ENCODE results near the gene HPSE. TPM values are rescaled to one million over a fixed set of nuclear protein-coding genes. Genes with fewer than 3 reads are reported as not detected.

HPSE gene
- total RNA-seq, 3 donors from 2014 or later: 6.9 to 17.2 (median 14.0) TPM

DNA sequence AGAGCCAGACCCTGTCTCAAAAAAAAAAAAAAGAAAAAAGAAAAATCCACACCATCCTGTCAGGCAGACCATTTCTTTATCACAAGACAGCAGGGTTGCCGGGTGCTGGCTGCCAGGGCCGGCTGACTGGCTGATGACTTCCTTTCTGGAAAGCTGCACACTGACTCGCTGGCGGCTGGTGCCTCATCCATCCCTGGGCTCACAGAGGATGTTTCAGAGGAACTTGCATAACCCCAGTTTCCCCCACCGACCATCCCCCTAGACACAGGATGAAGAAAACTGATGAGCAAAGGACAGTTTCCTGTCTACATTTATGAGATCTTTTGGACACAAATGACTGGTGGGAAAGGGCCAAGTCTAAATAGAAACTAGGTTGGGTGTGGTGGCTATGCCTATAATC, 14.1 kb downstream of the HPSE start:
- DNase-seq (peak; percentile 23 to 69 (median 36)), ATAC-seq (peak; percentile 57)
- intact Hi-C loops (cut with DNase I, micrococcal nuclease): no loop called here

DNA sequence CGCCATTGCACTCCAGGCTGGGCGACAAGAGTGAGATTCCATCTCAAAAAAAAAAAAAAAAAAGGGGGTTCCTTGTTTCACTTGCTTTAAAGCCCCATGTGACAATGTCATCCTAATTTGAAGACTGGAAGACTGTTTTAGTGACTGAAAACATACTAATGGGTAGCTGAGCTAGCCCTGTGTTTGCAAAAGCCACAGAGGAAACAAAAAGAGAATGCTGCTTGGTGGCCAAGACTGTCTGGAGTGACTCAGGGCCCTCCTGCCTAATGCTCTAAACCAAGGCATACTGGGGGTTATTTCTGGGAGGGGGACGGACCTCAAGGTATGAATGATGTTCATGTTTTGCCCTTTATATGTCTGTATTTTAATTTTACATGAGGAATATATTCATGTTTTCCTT, 16.0 kb downstream of the HPSE start:
- TF ChIP-seq, protein P1, sequence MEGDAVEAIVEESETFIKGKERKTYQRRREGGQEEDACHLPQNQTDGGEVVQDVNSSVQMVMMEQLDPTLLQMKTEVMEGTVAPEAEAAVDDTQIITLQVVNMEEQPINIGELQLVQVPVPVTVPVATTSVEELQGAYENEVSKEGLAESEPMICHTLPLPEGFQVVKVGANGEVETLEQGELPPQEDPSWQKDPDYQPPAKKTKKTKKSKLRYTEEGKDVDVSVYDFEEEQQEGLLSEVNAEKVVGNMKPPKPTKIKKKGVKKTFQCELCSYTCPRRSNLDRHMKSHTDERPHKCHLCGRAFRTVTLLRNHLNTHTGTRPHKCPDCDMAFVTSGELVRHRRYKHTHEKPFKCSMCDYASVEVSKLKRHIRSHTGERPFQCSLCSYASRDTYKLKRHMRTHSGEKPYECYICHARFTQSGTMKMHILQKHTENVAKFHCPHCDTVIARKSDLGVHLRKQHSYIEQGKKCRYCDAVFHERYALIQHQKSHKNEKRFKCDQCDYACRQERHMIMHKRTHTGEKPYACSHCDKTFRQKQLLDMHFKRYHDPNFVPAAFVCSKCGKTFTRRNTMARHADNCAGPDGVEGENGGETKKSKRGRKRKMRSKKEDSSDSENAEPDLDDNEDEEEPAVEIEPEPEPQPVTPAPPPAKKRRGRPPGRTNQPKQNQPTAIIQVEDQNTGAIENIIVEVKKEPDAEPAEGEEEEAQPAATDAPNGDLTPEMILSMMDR (IDR thresholded peaks at IDR 0.05): no peak
- intact Hi-C loops (cut with DNase I, micrococcal nuclease): no loop called here
- Histone ChIP-seq H3K4me3 (no peak overlapping the region), H3K4me1 (ENCODE audit: low read depth) (no peaks in the 10 kb centered on the region), H3K9me3 (no peaks in the 10 kb centered on the region), H3K36me3 (ENCODE audit: low read depth) (no peaks in the 10 kb centered on the region)
- no peak for ATAC-seq
- no peak for DNase-seq

More for the DNA sequence above, 14.1 kb downstream of the HPSE start:
- H3K36me3 ChIP-seq (ENCODE audit: low read depth): no peaks in the 10 kb centered on the region
- no peaks in the 10 kb centered on the region for H3K9me3 ChIP-seq
- H3K4me1 ChIP-seq (ENCODE audit: low read depth): no peaks in the 10 kb centered on the region
- no peak overlapping the region for H3K4me3 ChIP-seq
- TF ChIP-seq, protein P1 (IDR thresholded peaks at IDR 0.05): no peak

DNA sequence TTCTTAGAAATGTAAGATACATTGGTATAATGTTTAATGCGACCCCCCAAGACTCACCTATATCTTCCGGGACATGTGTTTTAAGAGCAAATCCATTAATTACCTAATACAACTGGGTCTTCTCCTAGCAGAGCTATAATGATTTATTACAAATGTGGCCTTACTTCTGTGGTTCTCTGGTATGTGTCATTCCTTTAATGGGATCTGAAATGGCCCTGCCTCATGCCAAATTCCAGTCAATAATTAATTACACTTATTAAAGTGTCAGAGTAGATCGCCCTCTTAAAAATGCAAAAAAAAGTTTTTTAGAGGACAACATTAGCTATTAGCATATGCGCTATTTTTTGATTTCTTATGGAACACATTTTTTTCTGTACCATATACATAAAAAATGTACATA, 17.0 kb downstream of the HPSE start:
- ATAC-seq: no peak
- intact Hi-C loops (cut with DNase I, micrococcal nuclease): no loop called here
- H3K4me3 ChIP-seq: no peak overlapping the region

DNA sequence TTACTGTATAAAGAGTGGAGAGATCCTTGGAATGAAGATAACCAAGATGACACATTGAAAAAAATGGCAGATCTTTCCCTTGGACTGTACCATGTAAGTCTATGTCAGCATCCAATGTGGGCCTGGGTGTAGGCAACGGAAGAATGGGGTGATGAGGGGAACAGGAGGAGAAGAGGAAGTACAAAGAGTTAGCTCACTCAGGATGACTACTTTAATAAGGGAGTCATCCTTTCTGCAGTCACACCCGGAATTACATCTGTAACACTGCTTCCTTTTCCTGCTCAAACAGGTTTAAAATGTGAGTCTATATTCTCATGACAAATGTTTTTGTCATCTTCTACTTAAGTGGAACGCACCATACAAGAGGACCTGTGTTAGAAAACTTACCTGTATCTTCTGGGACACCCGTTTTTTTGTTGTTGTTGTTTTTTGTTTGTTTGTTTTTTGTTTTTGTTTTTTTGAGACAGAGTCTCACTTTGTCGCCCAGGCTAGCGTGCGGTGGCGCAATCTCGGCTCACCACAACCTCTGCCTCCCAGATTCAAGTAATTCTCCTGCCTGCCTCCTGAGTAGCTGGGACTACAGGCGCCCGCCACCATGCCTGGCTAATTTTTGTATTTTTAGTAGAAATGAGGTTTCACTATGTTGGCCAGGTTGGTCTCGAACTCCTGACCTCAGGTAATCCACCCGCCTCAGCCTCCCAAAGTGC, 18.0 kb downstream of the HPSE start:
- peak; percentile 87 for ATAC-seq
- H3K9me3 ChIP-seq: no peaks in the 10 kb centered on the region
- H3K36me3 ChIP-seq (ENCODE audit: low read depth): no peaks in the 10 kb centered on the region
- TF ChIP-seq, protein P1 (IDR thresholded peaks at IDR 0.05): no peak
- no peak overlapping the region for H3K4me3 ChIP-seq
- H3K4me1 ChIP-seq (ENCODE audit: low read depth): no peaks in the 10 kb centered on the region
- no peak for DNase-seq
- intact Hi-C loops (cut with DNase I, micrococcal nuclease): no loop called here

More for the DNA sequence above, 17.0 kb downstream of the HPSE start:
- TF ChIP-seq, protein P1 (IDR thresholded peaks at IDR 0.05): no peak
- no peaks in the 10 kb centered on the region for H3K9me3 ChIP-seq
- no peaks in the 10 kb centered on the region for H3K4me1 ChIP-seq (ENCODE audit: low read depth)
- H3K36me3 ChIP-seq (ENCODE audit: low read depth): no peaks in the 10 kb centered on the region
- no peak for DNase-seq

DNA sequence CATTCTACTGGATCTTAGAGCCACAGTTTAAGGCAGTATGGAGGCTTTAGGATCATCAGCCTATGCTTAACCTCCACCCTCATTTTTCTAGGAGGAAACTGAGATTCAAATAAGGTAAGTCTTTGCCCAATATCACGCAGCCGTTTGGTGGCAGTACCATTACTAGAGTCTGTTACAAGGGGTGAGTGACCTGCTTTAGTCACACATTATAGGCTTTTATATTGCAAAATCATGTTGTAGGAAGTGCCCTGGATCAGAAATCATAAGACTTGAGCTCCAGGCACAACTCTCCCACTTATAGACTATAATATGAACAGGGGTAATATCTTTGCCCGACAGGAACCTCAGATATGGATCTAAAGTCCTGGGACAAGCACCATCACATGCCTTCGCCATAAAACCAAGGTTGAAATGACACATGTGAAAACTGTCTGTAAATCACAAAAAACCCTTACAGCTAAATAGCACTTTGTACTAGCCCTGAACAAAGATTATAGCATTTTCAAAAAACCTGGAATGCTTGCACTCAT, 19.2 kb downstream of the HPSE start:
- intact Hi-C loops (cut with DNase I, micrococcal nuclease): no loop called here

More for the DNA sequence above, 19.2 kb downstream of the HPSE start:
- TF ChIP-seq, protein P1 (IDR thresholded peaks at IDR 0.05): no peak
- no peak for ATAC-seq
- DNase-seq: no peak
- H3K36me3 ChIP-seq (ENCODE audit: low read depth): no peaks in the 10 kb centered on the region
- no peak overlapping the region for H3K4me3 ChIP-seq
- no peaks in the 10 kb centered on the region for H3K9me3 ChIP-seq
- H3K4me1 ChIP-seq (ENCODE audit: low read depth): no peaks in the 10 kb centered on the region

All from mucosa of descending colon (tissue), 3 donors.